Stromal cell of bone marrow (primary cell): Measurements from ENCODE around the gene MTMR11.
A peak's percentile ranks its signal among the peaks of the same experiment; 100 is the strongest.
"Not testable (repeated sequence)": the region's sequence is repeated elsewhere in the genome, so short reads cannot be mapped to it uniquely, and the experiment has no call there.

Experiments
- DNase-seq: peaks from one replicate; pipeline ENCODE4 v3.0.0-alpha.2; 2012; ENCODE audit warnings: low read depth

The MTMR11 gene

DNA sequence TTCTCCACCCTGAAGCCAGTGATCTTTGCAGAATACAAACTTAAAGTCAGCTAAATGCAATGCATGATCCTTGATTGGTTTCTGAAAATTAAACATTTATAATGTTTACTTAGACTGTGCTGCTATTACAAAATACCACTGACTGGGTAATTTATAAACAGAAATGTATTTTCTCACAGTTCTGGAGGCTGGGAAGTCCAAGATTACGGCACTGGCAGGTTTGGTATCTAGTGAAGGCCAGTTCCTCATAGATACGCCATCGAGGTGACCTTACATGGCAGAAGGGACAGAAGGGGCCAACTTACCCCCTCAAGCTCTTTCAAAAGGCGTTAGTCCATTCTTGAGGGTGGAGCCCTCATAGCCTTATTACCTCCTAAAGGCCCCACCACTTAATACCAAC is 40.1 kb downstream of the MTMR11 start:
- DNase-seq, result no peak

DNA sequence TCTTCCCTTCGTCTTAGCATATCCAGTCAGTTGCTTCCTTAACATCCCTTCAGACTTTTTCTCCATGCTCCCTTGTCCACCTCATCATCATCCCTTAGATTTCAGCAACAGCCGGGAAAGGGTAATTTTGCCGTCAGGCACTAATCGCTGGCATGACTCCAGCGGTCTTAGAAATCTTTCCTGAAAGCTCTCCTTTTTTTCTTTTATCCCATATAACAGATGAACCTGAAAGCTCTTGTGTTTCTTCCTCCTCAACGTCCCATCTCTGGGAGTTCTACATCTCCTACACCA is 47.7 kb downstream of the MTMR11 start:
- no peak for DNase-seq

DNA sequence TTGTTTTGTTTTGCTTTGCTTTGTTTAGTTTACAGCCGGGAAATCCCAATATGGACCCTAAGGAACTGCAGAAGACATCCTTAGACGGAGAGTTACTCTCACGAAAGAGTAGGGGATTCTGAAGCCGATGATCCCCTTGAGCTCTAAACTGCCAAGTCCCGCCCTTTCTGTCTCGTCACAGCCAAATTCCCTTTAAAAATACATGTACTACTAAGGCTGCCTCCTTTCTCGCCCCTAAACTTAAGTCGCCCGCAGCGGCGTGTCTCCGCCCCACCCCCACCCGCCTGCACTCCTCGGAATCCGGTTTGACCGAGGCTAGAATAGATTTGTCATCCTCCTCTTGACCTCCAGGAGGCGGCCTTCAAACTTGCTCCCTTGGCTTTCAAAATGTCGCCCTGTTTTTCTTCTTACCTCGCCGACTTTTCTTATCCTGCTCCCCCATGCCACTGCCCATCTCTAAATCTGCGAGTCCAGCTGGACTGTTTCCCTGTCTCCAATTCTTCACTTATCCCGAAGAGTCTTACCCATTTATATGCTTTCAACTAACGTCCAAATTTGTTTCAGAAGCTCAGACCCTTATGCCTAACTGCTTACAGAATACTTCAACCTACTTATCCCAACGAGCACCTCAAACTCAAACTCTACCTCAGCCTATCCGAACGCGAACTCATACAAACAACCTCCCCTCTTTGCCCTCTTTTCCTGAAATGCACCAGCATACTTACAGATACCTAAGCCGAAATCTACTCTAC is 48.3 kb downstream of the MTMR11 start:
- DNase-seq, result peak; percentile 83

DNA sequence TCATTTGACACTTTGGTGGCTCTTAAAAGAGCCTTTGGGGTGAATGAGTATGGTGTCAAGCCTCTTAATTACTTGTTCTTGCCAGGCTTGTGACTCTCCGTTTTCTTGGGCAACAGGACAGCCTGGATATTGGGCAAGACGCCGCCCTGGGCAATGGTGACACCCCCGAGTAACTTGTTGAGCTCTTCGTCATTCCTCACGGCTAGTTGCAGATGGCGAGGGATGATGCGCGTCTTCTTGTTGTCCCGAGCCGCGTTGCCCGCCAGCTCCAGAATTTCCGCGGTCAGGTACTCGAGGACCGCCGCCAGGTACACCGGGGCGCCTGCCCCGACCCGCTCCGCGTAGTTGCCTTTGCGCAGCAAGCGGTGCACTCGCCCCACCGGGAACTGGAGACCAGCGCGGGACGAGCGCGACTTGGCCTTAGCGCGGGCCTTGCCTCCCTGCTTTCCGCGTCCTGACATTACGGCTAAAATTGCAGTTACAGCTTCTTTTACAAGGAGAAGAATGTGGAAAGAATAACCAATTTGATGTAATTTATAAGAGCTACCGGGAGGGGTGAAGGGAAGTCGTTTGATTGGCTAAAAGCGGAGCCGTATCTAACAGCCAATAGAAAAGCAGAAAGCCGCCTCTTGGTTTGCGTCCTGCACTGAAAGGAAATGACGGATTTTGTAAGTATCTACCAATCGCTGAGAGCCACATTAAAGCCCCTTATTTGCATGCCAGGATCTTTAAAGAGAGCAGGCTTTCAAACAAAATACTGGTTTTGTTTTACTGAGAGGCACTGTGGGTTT is 49.0 kb downstream of the MTMR11 start:
- peak; percentile 99 for DNase-seq

DNA sequence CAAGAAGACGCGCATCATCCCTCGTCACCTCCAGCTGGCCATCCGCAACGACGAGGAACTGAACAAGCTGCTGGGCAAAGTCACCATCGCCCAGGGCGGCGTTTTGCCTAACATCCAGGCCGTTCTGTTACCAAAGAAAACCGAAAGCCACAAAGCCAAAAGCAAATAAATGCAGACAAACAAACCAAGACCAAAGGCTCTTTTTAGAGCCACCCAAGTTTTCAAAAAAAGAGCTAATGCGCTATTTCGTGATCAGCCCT is 49.6 kb downstream of the MTMR11 start:
- not testable (repeated sequence) for DNase-seq

DNA sequence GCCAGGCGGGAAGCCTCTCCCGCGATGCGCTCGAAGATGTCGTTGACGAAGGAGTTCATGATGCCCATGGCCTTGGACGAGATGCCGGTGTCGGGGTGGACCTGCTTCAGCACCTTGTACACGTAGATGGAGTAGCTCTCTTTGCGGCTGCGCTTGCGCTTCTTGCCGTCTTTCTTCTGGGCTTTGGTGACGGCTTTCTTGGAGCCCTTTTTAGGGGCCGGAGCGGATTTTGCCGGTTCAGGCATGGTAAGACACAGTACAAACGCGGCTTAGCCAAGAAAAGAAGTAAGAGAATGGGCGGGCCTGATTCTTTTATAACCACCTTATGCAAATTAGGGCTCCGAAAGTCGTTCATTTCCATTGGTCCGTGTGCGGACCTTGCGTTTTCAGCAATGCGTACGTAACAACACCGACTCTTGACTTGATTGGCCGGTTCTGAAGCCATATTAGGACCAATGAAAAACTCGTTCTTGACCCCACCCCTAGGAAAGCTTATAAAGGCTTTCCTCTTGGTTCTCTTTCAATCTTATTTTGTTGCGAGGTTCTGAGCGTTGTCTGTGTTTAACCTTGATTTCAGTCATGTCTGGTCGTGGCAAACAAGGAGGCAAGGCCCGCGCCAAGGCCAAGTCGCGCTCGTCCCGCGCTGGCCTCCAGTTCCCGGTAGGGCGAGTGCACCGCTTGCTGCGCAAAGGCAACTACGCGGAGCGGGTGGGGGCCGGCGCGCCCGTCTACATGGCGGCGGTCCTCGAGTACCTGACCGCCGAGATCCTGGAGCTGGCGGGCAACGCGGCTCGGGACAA is 50.1 kb downstream of the MTMR11 start:
- DNase-seq, result peak; percentile 99

DNA sequence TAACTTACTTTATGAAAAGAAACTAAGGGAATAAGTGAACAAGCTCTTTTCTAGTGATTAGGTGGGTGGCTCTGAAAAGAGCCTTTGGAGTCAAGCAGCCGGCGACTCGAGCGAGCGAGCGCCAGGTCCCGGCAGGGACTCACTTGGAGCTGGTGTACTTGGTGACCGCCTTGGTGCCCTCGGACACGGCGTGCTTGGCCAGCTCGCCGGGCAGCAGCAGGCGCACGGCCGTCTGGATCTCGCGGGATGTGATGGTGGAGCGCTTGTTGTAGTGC is 50.6 kb downstream of the MTMR11 start:
- not testable (repeated sequence) for DNase-seq

DNA sequence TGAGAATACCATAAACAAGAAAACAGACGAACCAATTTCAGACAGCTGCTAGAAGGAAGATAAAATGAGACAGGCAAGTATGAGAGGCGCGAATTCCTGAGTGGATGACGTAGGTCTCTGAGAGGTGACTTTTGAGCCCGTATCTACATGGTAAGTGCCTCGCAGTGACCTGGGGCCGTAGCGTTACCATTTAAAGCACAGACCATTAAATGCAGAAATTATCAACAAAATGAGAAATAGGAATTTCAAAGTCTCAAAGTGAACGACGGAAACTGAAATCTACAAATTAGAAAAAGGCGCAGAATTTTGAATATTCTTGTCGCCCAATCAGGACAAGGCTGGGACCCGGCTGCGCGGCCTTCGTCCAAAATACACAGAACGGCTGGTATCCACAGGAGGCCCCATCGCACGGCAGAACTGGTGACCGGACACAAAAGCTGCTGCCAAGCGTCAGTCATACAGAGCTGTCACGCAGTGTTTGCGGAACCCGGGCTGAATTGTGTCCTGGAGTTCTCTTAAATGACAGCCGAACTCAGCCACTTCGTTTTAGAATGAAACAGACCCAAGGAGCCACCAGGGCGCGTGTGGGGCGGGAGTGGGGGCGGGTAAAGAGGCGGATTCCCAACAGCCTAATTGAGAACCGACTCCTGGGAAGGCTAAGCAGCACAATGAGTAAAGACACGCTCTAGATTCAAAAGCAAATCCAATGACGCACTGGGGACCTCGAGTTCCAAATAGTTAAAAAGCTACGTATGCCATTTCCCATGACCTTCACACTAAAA is 51.1 kb downstream of the MTMR11 start:
- peak; percentile 86 for DNase-seq

DNA sequence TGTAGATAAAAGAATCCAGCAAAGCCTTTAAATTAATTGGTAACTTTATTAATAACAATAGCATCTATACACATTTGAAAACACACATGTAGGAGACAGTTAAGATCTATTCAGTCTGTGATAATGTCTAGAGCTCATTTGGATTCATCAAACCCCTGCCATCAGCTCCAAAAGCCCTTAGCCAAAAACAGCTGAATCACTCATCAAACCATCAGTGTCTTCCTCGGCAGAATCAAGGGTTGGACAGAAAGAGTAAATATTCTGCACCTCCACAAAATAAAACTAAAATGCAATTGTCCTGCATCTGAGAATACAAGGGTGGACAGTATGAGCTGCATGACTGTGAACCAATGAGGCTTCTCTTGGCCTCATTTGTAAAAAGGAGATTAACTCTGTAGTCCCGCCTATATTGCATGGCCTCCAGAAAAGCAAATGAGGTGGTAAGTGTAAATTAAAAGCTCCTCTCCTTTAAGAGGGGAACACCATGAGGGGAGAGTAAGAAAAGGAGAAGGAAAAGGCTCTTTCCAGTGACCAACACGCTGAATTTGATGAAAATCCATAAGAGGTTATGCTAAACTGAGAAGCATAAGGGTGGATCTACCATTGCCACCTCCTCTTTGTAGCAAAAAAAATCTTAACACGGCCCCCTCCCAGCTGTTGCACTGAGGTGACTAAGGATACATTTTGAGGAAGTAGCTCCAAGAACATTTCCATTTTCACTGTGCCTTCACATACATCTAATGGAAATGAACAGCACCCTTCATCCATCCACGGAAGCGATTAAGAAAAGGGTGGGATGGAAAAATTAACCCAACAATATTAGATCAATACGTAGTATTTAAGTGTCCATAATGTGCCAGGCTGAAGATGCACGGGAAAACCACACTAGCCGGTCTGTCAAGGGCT is 52.0 kb downstream of the MTMR11 start:
- DNase-seq, result no peak

DNA sequence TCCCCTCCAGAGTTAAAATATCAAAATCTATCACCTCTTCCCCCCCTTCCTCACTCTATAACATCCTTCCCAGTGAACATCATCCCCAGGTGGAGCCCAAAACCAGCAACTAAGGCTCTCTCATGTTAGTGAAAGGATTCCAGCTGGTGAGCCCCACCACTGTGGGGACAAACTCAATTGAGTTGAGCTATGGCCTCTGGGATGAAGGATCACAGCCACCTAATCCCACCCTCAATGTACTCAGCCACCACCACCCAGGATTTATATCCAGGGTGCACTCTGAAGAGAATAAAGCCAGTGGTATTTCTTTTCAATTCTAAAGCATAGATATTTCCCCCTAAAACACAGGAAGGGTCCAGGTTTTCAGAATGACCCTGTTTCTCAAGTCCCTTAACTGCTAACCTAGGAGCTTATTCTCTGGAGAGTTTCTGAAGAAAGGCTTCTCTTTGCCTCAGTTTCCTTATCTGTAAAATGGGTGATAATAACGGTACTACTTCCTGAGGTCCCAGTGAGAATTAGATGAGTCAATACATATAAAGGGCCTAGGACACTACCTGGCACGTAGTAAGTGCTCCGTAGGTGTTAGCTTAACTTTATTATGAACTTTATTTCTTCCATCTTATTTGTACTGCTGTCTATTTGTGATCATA is 53.0 kb downstream of the MTMR11 start:
- no peak for DNase-seq

DNA sequence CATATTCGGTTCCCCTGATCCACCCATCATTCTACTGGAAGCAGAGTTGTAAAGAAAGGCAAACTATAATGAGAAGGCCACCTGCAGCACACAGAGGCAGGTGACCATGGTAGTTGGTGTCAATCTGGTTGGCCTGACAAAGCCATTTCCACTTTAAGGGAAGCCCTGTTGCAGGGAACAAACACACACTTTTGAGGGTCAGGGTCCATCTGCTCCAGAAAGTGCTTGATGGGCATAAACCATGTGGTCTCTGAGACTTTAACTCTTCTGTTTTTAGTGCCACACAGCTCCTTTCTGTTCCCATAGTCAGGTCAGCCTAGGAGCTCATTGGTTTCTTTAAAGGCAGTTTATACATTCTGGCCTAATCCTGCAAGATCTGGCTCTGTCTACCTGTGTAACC is 54.8 kb downstream of the MTMR11 start:
- no peak for DNase-seq

DNA sequence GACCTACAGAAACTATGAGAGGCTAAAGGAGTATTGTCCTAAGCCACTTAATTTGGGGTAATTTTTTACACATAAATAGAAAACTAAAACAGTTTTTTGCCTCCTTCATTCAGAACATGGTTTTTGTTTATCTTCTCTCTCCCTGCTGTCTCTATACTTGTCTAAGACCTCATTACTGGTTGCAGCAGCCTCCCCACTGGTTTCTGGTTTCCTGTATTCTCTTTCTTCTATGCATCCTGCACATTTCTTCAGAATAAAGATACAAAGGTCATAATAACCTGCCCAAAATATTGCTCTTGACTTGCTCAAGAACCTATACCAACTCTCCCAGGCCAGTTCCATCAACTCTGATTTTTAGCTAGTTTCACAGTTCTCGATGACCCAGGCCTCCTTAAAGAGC is 57.1 kb downstream of the MTMR11 start:
- no peak for DNase-seq
